GM12892 (cell line): ENCODE results near the gene SAPCD1.

ENCODE experiments used
- DNase-seq: peaks from one replicate; pipeline ENCODE4 v3.0.0; 2011; ENCODE audit not compliant: insufficient read length
- FAIRE-seq: peaks from 2 replicates; lab custom pipeline; 2011; peaks lifted over from hg19 to GRCh38; lab: Jason Lieb, UNC
- POLR2A ChIP-seq: IDR thresholded peaks from 2 replicates; pipeline ENCODE4 v1.6.1; 2011; ENCODE audit warnings: low read depth, low read length, control low read depth
- POLR2AphosphoS5 ChIP-seq: IDR thresholded peaks from 2 replicates; pipeline ENCODE4 v1.6.1; 2011; ENCODE audit warnings: low read depth, low read length, control low read depth
- TAF1 ChIP-seq: IDR thresholded peaks from 2 replicates; pipeline ENCODE4 v1.6.1; 2011; ENCODE audit warnings: low read depth, mild to moderate bottlenecking, control low read depth, low read length, borderline replicate concordance

The SAPCD1 gene

DNA sequence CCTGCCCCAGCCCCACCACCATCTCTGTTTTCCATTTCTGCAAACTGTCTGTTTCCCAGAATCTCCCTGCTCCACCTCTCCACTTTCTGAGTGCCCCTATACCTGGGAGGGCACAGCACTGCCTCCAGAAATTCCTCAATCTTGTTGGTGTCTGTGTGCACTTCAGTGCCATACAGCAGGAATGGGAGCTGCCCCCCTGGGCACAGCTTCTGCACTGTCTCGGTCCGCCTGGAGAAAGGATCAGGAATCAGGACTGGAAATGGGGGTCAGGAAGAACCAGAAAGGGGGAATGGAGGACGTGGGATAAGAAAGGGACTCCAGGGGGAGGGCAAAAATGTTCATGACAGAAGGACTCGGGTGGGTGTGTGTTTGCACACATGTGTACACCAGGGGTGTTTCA, 28.7 kb upstream of the SAPCD1 start:
- TF ChIP-seq POLR2A, result no peak
- TF ChIP-seq POLR2AphosphoS5, result no peak
- TF ChIP-seq TAF1, result no peak
- DNase-seq (no peak), FAIRE-seq (no peak)

DNA sequence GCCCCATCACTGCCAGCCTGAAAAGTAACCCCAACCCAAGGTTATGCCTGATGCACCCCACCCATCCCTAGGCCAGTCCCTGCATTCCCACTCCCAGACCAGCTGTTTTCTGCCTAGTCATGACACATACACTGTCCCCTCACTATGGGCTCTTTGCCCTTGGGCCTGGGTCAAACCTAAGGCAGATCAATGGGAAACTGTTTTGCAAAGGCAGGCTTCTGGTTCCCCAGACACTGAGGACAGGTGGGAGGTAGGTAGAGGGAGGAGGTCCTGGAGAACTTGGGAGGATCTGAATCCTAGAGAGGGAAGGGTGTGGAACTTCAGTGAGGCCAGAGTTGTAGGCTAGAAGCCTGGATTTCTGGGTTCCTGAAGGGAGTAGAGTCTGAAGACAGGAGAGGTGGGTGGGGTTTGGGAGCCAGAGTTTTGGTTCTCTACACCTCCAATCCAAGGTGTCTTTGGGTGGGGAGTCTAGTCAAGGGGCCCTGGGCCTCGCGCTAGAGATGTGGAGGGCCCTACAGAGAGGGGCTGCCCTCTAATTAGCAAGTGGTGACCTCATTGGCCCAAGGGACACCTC, 28.1 kb upstream of the SAPCD1 start:
- TF ChIP-seq TAF1 (no peak), POLR2A (no peak)
- DNase-seq, result peak; percentile 62
- FAIRE-seq, result peak; percentile 80

- FAIRE-seq (no peak), DNase-seq (no peak)
- TF ChIP-seq TAF1 (no peak), POLR2AphosphoS5 (no peak), POLR2A (0 out of 2 replicates have a peak, but pooled peaks have one; percentile 30)
These were observed 27.5 kb upstream of the SAPCD1 start for GRCh38 chr6:31734821-31735406.

- TF ChIP-seq TAF1 (peak; percentile 54; the same call in 1 of the 2 replicates), POLR2A (peak; percentile 91), POLR2AphosphoS5 (peak; percentile 62)
- FAIRE-seq, result peak; percentile 73
- DNase-seq, result peak; percentile 81
These were observed 26.3 kb upstream of the SAPCD1 start, which contains the start of gene CLIC1 for GRCh38 chr6:31736021-31736767. Gene CLIC1, minus strand, starts transcription at chr6:31736530. Its CDS starts 230 bp downstream, at chr6:31736300.

DNA sequence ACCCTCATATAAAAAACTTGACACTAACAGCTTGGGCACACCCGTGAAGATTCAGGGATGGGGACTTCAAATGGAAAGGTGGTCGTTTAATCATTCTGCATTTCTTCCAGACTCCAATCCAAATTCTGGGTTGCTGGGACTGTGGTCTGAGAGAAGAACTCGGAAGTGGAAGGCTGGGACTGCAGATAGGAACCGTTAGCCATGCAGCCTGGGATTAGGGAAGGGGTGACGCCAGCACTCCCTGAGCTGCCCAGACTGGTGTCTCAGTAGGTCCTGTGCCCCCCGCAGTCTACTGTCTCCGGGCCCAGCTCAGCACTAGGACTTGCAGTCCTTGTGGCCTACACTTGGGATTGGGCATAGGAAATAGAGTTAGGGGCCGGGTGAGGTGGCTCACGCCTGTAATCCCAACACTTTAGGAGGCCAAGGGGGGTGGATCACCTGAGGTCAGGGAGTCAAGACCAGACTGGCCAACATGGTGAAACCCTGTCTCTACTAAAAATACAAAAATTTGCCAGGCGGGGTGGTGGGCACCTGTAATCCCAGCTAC, 25.6 kb upstream of the SAPCD1 start:
- FAIRE-seq, result no peak
- TF ChIP-seq TAF1, result no peak
- TF ChIP-seq POLR2A, result no peak
- no peak; the same call in 1 of the 2 replicates for TF ChIP-seq POLR2AphosphoS5

GRCh38 chr6:31737315-31737990, 25.0 kb upstream of the SAPCD1 start:
- DNase-seq (no peak), FAIRE-seq (no peak)
- no peak; the same call in 1 of the 2 replicates for TF ChIP-seq POLR2AphosphoS5
- no peak for TF ChIP-seq TAF1
- no peak for TF ChIP-seq POLR2A

More for the DNA sequence above, 25.6 kb upstream of the SAPCD1 start:
- DNase-seq, result no peak

DNA sequence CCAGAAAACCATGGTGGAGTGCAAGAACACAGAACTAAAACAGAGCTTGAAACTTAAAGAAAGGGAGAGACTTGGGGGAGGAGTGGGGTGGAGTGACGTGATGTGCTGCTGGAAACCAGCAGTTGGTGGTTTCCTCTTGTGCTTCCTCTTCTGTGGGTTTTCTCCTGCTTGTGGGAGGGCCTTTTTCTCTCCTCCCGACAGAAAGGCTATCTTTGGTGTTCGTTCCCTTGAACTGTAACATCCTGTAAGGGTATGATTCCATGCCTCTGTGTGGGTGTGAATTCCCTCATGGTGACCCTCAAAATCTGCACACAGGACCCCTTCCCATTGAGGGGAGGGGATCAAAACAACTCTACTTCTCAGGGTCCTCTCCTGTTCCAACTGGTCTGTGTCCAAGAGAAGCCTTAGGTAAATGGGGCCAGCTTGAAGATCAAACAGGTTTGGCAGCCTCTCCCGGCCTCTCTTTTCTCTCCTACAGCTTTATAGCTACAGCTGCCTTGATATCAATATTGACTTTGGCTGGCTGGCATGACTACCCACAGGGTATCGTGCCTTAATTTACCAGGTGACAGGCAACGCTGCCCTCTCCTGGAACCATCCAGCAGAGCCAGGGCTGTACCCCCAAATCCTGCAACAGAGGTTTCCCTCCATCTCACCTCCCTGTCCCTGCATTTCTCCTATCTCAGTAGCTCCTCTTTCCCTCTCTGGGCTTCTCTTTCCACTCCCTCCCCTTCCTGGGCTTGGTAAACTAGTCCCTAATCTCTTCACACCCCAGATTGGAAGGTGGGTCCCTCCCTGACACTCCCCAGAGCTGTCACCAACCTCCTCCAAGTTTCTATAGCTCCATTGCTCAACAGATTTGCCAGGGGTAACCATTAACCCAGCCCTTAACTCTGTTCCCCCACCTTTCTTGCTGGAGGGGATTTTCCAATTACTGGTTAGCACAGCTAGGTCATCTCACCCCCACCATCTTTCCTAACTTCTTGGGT, 24.2 kb upstream of the SAPCD1 start:
- FAIRE-seq (peak; percentile 38), DNase-seq (peak; percentile 61)
- peak; percentile 67 for TF ChIP-seq POLR2A
- peak; percentile 82; the same call in 1 of the 2 replicates for TF ChIP-seq POLR2AphosphoS5
- peak; percentile 61; the same call in 1 of the 2 replicates for TF ChIP-seq TAF1

DNA sequence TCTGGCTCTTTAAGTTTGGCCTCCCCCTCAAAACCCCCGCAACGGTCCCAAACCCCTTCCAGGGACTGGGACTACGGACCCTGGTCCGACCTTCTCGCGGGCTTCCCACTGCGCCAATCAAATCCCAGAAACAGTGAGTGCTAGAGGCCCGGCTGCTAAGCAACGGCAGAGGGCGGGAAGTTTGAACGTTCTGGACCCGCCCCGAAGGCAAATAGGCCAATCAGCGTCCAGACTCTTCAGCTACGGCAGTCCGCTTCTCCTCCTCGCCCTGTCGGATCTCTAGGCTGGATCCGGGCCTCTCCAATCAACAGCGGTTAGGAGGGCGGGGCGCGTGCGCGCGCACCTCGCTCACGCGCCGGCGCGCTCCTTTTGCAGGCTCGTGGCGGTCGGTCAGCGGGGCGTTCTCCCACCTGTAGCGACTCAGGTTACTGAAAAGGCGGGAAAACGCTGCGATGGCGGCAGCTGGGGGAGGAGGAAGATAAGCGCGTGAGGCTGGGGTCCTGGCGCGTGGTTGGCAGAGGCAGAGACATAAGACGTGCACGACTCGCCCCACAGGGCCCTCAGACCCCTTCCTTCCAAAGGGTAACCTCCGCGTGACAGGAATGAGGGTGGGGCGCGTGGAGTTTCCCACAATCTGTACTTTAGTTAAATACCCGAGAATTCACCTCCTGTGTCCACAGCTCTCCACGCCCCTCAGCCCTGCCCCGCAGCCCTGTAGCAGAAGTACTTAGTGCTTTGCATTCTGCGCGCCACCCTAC, 22.6 kb upstream of the SAPCD1 start, which contains the start of gene MSH5:
MSH5 (plus strand) TSS at position 367 of the 758 bp plus-strand sequence. CDS start 462 bp downstream, outside the sequence.
- TF ChIP-seq POLR2A, result peak; percentile 78
- peak; percentile 69 for TF ChIP-seq POLR2AphosphoS5
- TF ChIP-seq TAF1, result peak; percentile 35; the same call in 1 of the 2 replicates
- DNase-seq (peak; percentile 89), FAIRE-seq (peak; percentile 96)

GRCh38 chr6:31740397-31741223, 21.8 kb upstream of the SAPCD1 start:
- peak; percentile 47 for DNase-seq
- no peak for FAIRE-seq
- TF ChIP-seq POLR2A (no peak), TAF1 (peak; percentile 31; the same call in 1 of the 2 replicates)
